NOMO-1 (cell line): ENCODE results near the gene ARID1B.

Experiments
- DNase-seq, 2 experiments: peaks; one replicate each; lab custom pipeline; 2025; ENCODE audit not compliant: unreplicated experiment in 2 of 2; lab: John Stamatoyannopoulos, UW

The ARID1B gene

GRCh38 chr6:157089258-157089657 is 312.1 kb downstream of the ARID1B start:
- no peak for DNase-seq

- DNase-seq = no peak
These were observed 312.7 kb downstream of the ARID1B start for GRCh38 chr6:157089851-157090250.

GRCh38 chr6:157090736-157091135 is 313.6 kb downstream of the ARID1B start:
- no peak for DNase-seq

- DNase-seq = no peak
These were observed 314.1 kb downstream of the ARID1B start for GRCh38 chr6:157091243-157091642.

- no peak for DNase-seq
These were observed 314.8 kb downstream of the ARID1B start for GRCh38 chr6:157091856-157092460.

GRCh38 chr6:157092736-157093135 is 315.6 kb downstream of the ARID1B start:
- peak in 1 of 2 experiments; percentile 7 for DNase-seq

GRCh38 chr6:157093536-157093935 is 316.4 kb downstream of the ARID1B start:
- no peak for DNase-seq

GRCh38 chr6:157094038-157094437 is 316.9 kb downstream of the ARID1B start:
- no peak for DNase-seq

- DNase-seq = no peak
These were observed 317.9 kb downstream of the ARID1B start for GRCh38 chr6:157095084-157095483.

- DNase-seq = no peak
These were observed 318.4 kb downstream of the ARID1B start for GRCh38 chr6:157095569-157095968.

- DNase-seq = no peak
These were observed 318.9 kb downstream of the ARID1B start for GRCh38 chr6:157096105-157096504.

- DNase-seq = no peak
These were observed 319.3 kb downstream of the ARID1B start for GRCh38 chr6:157096522-157096921.

- DNase-seq = no peak
These were observed 320.2 kb downstream of the ARID1B start for GRCh38 chr6:157097255-157097955.

- DNase-seq = no peak
These were observed 321.8 kb downstream of the ARID1B start for GRCh38 chr6:157098999-157099398.

- no peak for DNase-seq
These were observed 322.9 kb downstream of the ARID1B start for GRCh38 chr6:157099912-157100593.

GRCh38 chr6:157101166-157101565 is 324.0 kb downstream of the ARID1B start:
- no peak for DNase-seq

GRCh38 chr6:157104803-157105202 is 327.6 kb downstream of the ARID1B start:
- peak in 1 of 2 experiments; percentile 20 for DNase-seq

GRCh38 chr6:157106487-157106886 is 329.3 kb downstream of the ARID1B start:
- no peak for DNase-seq

- DNase-seq = no peak
These were observed 330.4 kb downstream of the ARID1B start for GRCh38 chr6:157107571-157107914.

- DNase-seq = no peak
These were observed 330.9 kb downstream of the ARID1B start for GRCh38 chr6:157107915-157108651.

- no peak for DNase-seq
These were observed 331.7 kb downstream of the ARID1B start for GRCh38 chr6:157108923-157109322.
